Cardiac fibroblast (primary cell): ENCODE results near the gene S100A14.

Experiments used
- DNase-seq, 2 donors: peaks; one replicate each; pipeline versions ENCODE4 v3.0.0 to v3.0.0-alpha.2; 2010; ENCODE audit warnings: low read depth in 2 of 2
- H3K4me3 ChIP-seq, 2 donors: replicated peaks in 1 of 2; 1 replicate in 1 of 2; 2 replicates in 1 of 2; pipeline ENCODE4 v1.5.1; 2011; ENCODE audit warnings: low read depth in 2 of 2, low read length in 2 of 2, mild to moderate bottlenecking in 2 of 2, moderate library complexity in 1 of 2
- TF ChIP-seq, protein P1 (sequence below): IDR thresholded peaks from one replicate; pipeline ENCODE4 v1.5.1; 2011; ENCODE audit warnings: low read depth, mild to moderate bottlenecking, low read length, inconsistent platforms

S100A14 gene

DNA sequence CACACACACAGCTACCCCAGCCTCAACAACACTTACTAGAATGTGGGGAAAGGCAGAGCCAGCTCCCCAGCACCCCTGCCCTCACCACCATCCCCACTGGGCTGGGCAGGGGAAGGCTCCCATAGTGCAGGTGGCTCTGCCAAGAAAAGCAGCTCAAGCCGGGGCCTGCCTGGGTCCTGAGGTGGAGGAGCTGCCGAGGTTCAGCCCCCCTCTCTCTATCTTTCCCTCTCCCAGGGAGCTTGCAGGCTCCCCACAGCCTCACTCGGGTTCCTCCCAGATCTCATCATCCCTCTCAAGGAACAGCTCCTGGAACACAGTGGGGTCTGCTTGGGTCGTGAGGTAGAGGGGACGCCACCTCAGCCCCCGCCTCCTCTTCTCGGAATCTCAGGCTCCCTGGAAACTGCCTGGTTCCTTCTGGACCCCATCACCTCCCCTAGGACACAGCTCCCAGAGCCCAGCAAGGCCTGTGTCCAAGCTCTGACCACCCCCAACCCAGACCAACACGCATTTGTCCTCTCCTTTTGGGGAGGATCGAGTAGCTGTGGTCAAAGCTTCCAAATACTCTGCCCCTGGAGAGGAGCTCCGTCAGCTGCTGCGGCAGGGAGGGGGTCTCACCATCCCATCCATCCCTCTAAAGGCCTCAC is 3.9 kb downstream of the S100A14 start:
- H3K4me3 ChIP-seq: peak overlapping the region; percentile 71 to 77
- no peak for DNase-seq
- TF ChIP-seq, protein P1, sequence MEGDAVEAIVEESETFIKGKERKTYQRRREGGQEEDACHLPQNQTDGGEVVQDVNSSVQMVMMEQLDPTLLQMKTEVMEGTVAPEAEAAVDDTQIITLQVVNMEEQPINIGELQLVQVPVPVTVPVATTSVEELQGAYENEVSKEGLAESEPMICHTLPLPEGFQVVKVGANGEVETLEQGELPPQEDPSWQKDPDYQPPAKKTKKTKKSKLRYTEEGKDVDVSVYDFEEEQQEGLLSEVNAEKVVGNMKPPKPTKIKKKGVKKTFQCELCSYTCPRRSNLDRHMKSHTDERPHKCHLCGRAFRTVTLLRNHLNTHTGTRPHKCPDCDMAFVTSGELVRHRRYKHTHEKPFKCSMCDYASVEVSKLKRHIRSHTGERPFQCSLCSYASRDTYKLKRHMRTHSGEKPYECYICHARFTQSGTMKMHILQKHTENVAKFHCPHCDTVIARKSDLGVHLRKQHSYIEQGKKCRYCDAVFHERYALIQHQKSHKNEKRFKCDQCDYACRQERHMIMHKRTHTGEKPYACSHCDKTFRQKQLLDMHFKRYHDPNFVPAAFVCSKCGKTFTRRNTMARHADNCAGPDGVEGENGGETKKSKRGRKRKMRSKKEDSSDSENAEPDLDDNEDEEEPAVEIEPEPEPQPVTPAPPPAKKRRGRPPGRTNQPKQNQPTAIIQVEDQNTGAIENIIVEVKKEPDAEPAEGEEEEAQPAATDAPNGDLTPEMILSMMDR: no peak

DNA sequence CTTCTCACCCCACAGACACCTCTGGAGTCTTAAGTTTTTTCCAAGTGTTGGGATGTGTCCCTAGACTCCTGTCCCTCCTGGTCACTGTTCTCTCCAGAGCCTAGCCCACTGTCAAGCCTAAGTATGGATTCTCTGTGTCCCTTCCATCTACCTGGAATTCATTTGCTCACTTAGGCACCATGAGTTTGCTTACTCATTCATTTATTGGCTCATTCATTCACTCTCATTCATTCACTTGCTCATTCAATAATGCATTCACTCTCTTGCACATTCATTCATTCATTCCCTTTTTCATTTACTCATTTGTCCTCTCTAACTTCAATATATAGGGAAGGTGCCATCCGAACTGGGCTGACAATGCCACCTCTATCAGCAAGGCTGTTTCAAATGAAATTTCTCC is 4.8 kb downstream of the S100A14 start:
- DNase-seq: no peak
- TF ChIP-seq, protein P1: no peak
- H3K4me3 ChIP-seq: peak overlapping the region; percentile 71 to 77

DNA sequence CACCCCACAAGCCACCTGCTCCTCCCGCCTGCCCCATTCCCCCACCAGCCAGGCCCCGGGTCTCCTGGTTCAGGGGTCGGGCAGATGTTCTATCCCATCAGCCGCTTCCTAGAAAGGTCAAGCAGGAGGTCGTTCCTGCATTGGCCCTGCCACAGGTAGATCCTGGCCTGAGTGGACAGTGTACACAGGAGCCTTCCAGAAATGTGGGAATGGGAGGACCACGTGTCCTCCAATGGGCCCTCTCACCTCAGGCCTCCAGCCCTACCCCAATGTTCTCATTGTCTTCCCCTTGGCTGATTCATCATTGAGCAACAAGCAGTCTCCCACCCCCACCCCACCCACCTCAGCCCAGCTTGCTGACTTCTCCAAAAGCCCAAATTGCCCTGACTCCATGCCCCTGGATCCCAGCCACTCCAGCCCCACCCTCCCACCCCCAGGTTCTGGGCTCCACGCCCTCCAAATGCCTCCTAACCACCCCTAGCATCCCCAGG is 5.3 kb downstream of the S100A14 start:
- TF ChIP-seq, protein P1: no peak
- peak overlapping the region; percentile 8 to 77 for H3K4me3 ChIP-seq
- peak in 1 of 2 donors; percentile 77 for DNase-seq

DNA sequence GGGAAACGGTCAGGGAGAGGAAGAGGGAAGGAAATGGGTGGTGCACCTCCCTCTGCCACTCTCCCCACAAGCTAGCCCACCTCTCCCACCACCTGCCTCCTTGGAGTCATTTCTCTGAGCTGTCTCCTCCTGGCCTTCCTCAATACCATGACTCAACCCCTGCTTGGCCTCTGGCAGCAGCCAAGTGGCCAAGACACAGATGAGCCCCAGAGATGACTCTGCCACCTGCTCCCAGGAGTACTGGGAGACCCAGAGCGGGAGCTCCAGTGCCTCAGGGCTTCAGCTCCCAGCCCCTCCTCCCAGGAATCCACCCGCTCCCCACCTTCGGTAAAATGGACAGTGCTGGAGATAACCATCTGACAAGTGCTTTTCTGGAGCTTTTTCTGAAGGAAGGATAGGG is 5.8 kb downstream of the S100A14 start:
- DNase-seq: peak in 1 of 2 donors; percentile 63
- H3K4me3 ChIP-seq: peak overlapping the region in 1 of 2 donors; percentile 77
- TF ChIP-seq, protein P1: no peak

DNA sequence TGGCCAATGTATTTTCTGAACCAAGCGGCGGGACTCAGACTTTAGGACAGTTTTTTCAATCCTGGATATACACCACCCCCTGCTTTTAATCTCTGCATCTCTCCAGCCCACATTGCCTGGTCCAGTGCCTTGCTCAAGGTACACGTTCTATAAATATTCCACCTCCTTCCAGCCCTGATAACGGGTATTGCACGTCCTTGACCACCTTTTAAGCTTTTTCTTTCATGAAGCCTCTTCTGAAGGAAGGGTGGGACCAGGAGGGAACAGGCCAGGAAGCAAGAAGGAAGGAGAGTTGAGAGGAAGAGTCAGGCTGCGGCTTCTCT is 6.6 kb downstream of the S100A14 start:
- TF ChIP-seq, protein P1: no peak
- H3K4me3 ChIP-seq: peak overlapping the region in 1 of 2 donors; percentile 77
- DNase-seq: no peak

DNA sequence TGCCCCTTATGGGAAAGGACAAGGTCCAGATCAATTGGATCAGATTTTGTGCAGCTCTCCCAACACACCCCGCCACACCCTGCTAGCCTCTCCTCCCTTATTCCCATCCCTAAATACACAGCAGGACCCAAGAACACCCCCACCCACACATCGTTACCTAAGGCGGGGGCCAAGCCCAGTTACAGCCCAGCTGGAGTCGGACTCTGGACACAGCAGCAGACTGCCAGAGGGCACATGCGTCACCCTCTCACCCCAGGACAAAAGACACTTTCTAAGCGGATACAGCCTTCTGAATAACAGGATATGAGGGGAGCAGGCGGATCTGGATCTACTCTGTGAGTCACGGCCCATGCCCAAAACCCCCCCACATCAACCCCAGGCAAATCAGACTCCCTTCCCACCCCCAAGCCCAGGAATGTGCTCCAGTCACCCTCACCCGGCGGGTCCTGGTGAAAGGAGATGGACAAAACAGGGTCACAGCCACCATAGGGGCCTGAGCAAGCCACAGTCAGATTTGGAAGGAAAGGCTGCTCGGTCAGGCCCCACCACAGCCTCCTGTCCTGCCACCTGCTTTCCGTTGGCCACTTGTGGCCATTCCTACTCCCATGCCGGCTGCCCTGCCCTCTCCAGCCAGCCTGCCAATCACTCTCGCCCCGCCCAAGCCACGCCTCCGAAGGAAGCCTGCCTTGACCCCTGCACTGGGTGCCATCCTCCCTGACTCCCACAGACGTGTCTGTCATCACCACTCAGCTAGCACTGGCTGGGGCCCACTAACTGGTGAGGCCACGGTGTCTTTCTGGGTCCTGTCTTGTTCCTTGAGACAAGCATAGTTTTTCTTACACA is 7.2 kb downstream of the S100A14 start:
- TF ChIP-seq, protein P1: no peak
- DNase-seq: peak; percentile 92 to 95
- H3K4me3 ChIP-seq: peak overlapping the region; percentile 26 to 77
